Stimulated activated CD8-positive, alpha-beta memory T cell treated with anti-CD3 and anti-CD28 coated beads, Interleukin-15, amount 100 ng/mL, for 48 hours (primary cell): ENCODE data around the gene USP34.
"Not testable (repeated sequence)": the region's sequence is repeated elsewhere in the genome, so short reads cannot be mapped to it uniquely, and the experiment has no call there.

Experiments
- DNase-seq, 2 donors: peaks; one replicate each; pipeline ENCODE4 v3.0.0-alpha.2; 2020; ENCODE audit warnings: low read depth in 2 of 2

USP34 gene, protein sequence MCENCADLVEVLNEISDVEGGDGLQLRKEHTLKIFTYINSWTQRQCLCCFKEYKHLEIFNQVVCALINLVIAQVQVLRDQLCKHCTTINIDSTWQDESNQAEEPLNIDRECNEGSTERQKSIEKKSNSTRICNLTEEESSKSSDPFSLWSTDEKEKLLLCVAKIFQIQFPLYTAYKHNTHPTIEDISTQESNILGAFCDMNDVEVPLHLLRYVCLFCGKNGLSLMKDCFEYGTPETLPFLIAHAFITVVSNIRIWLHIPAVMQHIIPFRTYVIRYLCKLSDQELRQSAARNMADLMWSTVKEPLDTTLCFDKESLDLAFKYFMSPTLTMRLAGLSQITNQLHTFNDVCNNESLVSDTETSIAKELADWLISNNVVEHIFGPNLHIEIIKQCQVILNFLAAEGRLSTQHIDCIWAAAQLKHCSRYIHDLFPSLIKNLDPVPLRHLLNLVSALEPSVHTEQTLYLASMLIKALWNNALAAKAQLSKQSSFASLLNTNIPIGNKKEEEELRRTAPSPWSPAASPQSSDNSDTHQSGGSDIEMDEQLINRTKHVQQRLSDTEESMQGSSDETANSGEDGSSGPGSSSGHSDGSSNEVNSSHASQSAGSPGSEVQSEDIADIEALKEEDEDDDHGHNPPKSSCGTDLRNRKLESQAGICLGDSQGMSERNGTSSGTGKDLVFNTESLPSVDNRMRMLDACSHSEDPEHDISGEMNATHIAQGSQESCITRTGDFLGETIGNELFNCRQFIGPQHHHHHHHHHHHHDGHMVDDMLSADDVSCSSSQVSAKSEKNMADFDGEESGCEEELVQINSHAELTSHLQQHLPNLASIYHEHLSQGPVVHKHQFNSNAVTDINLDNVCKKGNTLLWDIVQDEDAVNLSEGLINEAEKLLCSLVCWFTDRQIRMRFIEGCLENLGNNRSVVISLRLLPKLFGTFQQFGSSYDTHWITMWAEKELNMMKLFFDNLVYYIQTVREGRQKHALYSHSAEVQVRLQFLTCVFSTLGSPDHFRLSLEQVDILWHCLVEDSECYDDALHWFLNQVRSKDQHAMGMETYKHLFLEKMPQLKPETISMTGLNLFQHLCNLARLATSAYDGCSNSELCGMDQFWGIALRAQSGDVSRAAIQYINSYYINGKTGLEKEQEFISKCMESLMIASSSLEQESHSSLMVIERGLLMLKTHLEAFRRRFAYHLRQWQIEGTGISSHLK (N-terminal part only)

DNA sequence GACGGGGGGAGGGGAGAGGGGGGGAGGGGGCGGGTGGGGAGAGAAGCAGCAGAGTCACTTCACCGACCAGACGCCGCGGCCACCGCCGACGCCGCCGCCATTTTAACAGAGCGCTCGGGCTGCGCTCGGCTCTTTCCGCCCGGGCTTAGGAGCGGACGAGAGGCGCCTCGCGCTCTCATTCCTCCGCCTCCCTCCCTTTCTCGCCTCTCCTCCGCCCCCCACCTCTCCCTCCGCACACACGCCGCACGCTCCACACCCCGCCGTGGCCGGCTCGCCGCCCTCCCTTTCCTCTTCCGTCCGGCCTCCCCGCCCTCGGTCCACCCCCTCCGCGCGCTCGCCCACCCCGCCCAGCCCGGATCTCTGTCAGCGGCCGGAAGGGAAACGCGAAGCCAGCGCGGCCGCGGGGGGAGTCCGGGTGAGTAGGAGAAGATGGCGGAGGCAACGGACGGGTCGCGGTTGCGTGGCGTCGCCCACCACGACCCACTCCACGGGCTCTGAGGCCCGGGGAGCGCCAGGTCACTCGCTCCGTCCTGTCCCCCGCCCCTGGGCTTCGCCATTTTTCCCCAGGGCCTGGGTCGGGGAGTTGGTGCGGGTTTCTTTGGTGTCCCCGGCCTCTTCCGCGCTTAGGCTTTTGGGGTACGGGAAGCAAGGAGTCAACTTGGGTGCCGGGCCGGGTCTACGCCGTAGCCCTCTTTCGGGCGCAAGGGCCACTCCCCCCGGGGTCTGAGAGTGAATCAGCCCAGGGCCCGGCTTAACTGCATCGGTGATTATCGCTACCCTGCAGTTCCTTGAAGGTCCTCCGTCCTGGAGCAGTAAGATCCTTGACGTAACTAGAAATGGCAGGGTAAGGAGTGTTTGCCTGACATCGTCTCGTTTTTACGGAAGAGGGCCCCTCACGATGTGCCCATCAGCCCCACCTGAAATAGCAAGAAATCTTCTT lies at the start of gene USP34:
USP34 (minus strand) TSS at position 123 of the 940 bp plus-strand sequence. CDS start 395 bp downstream, outside the sequence.
- peak; percentile 89 to 93 for DNase-seq

DNA sequence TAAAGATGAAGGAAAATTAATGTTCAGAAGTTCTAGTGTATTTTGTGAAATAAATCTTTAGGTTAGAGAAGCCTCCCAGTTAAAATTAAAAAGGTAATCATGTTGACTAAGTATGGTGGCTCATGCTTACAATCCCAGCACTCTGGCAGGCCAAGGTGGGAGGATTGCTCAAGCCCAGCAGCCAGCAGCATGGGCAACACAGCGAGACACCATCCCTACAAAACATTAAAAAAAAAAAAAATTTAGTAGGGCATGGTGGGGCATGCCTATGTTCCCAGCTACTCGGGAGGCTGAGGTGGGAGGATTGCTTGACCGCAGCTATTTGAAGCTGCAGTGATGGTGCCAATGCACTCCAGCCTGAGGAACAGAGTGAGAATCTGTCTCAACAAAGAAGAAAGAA lies 49.4 kb upstream of the USP34 start:
- no peak for DNase-seq

DNA sequence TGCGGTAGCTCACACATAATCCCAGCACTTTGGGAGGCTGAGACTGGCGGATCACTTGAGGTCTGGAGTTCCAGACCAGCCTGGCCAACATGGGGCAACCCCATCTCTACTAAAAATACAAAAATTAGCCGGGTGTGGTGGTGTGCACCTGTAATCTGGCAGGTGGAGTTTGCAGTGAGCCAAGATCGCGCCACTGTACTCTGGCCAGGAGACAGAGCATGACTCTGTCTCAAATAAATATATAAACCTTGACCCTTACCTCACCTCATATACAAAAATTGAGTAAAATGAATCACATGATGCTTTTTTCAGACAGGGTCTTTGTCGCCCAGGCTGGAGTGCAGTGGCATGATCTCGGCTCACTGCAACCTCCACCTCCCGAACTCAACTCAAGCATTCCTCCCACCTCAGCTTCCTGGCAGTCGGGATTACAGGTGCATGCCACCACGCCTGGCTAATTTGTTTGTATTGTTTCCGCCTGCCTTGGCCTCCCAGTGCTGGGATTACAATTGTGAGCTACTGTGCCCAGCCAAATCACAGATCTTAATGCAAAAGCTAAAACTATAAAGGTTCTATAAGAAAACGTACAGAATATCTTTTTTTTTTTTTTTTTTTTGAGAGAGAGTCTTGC lies 42.0 kb upstream of the USP34 start:
- no peak for DNase-seq

DNA sequence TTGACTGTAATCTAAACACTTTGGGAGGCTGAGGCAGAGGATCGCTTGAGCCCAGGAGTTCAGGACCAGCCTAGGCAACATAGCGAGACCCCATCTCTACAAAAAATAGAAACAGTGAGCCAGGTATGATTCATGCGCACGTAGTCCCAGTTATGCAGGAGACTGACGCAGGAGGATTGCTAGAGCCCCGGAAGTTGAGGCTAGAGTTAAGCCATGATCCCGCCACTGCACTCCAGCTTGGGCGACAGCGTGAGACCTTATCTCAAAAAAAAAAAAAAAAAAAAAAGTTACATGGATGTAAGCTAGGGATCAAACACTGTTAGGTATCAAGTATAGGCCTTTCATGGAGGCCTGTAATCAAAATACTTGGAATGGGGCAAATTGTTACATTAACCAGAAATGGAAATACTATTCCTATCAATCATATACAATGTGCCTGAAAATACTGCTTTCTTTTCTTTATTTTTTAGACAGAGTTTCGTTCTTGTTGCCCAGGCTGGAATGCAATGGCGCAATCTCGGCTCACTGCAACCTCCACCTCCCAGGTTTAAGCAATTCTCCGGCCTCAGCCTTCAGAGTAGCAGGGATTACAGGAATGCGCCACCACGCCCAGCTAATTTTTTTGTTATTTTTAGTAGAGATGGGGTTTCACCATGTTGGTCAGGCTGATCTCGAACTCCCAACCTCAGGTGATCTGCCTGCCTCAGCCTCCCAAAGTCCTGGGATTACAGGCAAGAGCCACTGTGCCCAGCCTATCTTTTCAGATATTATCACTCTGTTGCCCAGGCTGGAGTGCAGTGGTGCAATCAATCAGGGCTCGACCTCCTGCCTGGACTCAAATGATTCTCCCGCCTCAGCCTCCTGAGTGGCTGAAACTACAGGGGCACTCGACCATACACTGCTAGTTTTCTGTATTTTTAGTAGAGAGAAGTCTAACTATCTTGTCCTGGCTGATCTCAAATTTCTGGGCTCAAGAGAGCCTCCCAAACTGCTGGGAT lies 40.1 kb upstream of the USP34 start:
- no peak for DNase-seq

DNA sequence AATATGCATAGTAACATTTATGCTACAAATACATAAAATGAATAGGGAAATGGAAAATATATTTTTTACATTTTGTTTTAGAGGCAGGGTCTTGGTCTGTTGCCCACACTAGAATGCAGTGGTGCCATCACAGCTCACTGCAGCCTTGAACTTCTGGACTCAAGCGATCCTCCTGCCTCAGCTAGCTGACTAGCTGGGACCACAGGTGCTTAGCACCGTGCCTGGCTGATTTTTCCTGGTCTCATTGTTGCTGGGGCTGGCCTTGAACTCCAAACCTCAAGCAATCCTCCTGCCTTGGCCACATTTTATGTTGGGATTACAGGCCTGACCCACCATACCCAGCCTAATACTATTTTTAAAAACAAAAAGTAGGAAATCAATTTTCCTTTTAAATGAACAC lies 34.1 kb upstream of the USP34 start:
- DNase-seq, result no peak

DNA sequence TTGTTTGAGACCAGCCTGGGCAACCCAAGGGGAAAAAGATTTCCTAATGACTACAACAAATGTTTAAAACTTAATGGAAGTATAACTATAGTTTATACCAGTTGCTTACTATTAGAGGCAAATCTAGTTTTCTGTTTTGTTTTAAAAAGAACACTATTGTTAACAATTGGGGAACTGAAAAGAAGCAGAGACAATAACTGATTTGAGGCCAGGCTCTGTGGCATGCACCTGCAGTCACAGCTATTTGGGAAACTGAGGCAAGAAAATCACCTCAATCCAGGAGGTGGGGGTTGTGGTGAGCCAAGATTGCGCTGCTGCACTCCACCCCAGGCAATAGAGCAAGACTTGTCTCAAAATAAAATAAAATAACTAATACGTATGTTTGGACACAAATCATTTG lies 28.2 kb upstream of the USP34 start:
- no peak for DNase-seq

DNA sequence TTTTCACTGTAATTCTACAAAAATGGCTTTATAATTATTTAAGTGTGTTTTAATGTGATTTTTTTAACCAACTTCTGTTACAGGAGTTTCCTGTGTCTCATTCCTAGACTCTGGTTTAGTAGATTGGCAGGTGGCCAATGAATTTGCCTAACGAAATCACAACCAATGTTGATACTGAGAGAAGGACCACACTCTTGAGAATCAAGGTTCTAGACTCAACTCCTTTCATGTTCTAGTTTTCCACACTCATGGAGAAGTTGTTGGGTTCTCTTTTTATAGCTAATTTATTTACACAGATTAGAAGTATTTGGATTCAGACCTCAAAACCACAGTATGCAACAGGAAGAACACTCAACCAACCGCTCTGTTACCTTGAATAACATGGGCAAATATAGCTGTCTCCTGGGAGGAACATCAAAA lies 22.6 kb upstream of the USP34 start:
- no peak for DNase-seq

DNA sequence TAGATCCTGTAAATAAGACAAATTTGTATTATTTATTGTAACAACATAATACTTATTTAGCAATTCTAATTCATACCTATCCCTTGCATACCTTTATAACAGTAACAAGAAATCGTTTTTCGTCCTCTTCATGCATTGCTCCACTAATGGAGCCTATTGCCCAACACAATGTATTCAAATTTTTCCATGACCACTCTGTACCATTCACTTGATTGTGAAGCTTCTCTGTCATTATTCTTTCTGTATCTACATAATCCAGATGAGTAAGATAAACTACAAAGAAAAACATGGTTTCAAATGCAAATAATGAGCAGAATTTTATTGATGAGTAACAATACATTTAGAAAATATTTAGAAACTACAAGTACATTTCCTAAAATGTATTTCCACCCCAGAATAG lies 21.6 kb upstream of the USP34 start:
- no peak for DNase-seq

DNA sequence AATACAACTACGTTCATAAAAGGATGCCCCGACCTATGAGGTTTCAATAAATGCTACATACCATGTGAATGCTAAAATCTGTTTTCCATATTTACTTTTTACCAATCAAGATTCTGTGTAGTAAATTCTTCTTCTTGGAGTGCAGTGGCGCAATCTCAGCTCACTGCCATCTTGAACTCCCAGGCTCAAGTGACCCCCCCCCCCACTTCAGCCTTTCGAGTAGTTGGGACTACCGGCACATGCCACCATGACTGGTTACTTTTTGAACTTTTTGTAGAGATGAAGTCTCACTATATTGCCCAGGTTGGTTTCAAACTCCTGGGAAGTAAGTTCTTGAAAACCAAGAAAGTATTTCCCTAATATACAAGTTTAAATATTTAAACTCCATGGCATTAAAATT lies 14.4 kb upstream of the USP34 start:
- DNase-seq, result no peak

DNA sequence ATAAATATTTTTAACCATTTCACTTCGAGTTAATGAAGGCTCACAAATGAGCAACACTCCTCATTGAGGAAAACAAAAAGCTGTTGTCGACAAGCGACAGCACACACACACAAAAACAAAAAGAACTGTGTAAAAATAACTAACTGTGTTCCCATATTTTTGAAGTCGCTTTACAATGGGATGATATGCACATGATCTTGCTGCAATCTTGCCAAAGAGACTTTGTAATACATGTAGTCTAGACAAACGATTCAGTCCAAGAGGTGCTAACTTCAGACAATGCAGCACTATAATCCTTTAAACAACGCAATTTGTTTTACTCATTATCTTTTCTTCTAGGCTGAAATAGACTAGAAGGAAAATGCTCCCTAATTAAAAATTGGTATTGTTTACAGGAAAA lies 7.2 kb upstream of the USP34 start:
- DNase-seq, result no peak

DNA sequence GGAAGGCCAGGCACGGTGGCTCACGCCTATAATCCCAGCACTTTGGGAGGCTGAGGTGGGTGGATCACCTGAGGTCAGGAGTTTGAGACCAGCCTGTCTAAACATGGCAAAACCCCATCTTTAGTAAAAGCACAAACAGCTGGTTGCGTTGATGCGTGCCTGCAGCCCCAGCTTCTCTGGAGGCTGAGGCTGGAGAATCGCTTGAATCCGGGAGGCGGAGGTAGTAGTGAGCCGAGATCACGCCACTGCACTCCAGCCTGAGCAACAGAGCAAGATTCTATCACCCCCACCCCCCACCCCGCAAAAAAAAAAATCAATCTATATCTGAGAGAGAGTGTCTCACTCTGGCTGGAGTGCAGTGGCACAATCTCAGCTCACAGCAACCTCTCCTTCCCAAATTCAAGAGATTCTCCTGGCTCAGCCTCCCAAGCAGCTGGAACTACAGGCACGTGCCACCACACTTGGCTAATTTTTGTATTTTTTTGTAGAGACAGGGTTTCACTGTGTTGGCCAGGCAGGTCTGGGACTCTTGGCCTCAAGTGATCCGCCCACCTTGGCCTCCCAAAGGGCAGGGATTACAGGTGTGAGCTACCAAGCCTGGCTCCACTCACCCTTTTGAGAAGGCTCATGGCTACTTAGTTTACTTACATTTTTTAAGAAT lies 6.2 kb upstream of the USP34 start:
- not testable (repeated sequence) for DNase-seq

DNA sequence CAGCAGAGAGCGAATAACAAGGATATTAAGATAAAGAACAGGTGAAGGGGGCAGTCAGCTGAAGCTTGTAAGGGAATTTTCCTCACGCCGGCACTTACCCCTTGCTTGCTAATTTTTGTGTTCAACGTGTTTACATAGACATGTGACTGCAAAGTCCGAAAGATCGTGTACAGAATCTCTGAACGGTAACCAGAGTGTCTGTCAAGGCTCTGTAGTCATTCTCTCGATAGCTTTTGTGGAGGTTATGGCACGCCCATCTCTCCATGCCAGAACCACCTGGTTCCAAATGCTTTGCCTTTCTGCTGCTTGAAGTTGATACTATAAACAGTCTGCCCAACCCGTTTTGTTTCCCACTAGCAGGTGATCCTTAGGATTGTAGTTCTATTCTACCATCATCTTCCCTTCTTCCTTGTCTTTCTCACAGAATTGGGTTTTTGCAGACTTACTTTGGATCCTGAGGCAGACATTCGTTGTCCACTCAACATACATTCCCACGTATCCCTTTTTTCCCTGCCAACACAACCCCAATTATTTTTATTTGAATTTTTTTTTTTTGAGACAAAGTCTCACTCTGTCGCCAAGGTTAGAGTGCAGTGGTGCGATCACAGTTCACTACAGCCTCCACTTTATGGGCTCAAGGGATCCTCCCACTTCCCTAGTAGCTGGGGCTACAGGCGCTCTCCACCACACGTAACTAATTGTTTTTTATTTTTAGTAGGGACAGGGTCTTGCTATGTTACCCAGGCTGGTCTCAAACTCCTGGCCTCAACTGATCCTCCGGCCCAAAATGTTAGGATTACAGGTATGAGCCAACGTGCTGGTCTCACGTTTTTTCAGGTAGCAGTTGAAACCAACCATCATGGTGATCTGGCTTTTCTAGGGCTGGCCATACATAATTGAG lies 1.3 kb upstream of the USP34 start:
- DNase-seq, result no peak

DNA sequence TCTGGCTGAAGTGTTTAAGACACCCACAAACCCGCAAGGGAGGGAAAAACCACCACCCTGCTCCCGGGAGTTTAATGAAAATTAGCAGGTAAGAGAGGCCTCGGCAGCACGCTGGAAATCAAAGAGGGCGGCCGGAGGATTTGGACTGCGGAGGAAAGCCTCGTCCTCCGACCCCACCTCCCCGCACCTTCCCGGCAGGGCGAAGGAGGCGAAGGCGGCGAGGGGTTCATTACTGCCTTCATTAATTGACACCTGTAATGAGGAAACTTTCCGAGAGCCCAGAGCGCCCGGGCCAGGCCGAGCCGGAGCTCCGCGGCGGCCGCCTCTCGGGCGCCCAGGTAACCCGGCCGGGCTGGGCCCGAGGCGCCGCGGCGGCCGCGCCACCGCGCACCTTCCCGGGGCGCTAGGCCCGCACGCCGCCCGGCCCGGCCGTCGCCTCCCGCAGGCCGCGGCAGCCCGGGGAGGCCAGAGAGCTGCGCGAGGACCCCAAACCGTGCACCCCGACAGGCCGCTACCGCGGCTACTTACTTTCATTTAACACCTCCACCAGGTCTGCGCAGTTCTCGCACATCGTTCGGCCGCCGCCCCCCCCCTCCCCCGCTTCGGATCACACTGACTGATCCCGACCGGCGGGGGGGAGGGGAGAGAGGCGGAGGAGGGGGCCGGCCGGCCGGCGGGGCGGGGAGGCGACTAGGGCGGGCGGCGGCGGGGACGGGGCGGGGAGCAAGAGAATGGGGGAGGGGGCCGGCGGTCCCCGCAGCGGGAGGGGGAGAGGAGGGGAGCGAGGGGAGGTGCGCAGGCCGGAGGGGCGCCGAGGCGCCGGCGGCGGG lies 550 bp downstream of the USP34 start:
- peak; percentile 76 to 79 for DNase-seq

DNA sequence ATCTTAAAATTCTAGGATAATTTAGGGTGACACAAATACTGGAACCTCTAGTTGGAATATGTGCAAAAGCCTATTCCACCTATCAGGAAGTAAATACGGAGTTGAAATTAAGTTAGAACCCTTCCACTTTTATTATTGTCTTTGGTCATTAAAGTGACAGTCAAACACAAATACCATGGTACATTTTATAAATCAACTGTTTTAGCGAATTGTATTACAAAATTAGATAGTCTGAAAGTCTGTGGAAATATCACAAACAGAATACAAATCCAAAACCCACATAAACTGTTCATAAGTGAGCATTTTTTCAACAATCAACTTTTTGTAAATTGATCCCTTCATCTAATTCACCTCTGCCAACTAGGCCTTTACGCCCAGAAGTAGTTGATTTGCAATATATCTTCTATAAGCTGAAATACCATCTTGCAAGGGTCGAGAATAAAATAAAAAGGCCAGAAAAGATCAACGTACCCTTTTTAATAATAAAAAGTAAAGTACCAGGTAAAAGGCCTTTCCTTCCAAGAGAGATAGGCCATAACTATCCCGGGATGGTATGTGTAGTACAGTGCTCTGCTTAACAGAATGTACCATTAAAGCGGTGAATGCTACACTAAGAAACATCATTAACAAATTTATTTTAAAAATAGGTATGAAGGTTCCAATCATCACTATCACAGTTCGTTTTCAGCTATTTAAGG lies 1.3 kb downstream of the USP34 start:
- no peak for DNase-seq

DNA sequence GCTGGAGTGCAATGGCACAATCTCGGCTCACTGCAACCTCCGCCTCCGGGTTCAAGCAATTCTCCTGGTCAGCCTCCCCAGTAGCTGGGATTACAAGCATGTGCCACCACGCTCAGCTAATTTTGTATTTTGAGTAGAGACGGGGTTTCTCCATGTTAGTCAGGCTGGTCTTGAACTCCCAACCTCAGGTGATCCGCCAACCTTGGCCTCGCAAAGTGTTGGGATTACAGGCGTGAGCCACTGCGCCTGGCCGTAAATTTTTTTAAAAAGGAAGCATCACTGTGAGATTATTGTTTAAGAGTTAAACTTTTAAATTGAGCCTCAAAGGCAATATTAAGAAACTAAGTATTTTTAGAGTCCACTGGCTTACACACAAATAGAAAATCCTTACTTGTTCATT lies 2.7 kb downstream of the USP34 start:
- not testable (repeated sequence) for DNase-seq

DNA sequence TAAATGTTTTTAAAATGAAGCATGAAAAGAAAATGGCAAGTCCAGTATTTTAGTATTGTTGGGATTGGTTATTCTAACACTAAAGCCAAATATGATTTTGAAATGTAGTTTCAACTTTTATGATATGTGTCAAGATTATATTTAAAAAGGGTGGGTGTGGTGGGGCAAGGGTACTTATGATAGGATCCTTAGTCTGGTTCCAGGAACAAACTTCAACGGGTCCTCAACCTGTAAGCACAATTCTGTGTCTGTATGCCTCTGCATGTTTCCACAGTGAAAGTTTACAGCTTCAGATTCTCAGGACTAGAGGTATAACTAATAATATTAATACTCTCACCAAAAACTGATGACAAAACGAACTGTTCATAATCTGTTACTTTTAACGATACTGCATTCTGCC lies 5.8 kb downstream of the USP34 start:
- DNase-seq, result no peak
